Measurements from ENCODE around the gene IFNL2. TPM values are rescaled to one million over a fixed set of nuclear protein-coding genes. Genes with fewer than 3 reads are reported as not detected.
A peak's percentile ranks its signal among the peaks of the same experiment; 100 is the strongest.
"Not testable (repeated sequence)": the region's sequence is repeated elsewhere in the genome, so short reads cannot be mapped to it uniquely, and the experiment has no call there.

IFNL2 gene
- total and polyA plus RNA-seq, 8 donors: not detected

- DNase-seq: peak in 1 of 2 donors; percentile 11
These were observed 2.1 kb downstream of the IFNL2 start for GRCh38 chr19:39270036-39270871.

DNA sequence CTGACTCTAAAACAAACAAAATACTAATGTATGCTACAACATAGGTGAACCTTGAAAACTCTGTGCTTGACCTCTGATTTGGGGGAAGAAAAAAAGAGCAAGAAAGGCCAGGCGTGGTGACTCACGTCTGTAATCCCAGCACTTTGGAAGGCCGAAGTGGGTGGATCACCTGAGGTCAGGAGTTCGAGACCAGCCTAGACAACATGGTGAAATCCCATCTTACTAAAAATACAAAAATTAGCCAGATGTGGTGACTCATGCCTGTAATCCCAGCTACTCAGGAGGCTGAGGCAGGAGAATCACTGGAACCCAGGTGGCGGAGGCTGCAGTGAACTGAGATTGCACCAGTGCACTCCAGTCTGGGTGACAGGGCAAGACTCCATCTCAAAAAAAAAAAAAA lies 5.7 kb downstream of the IFNL2 start:
- WGBS, 5 donors: 78 to 91% (median 85%) methylated on average over 5 of the region's 5 CpGs
- H3K36me3 ChIP-seq; DNase-seq; H3K9me3 ChIP-seq; H3K27ac ChIP-seq; H3K4me1 ChIP-seq; H3K4me3 ChIP-seq; intact Hi-C loops (cut with DNase I; ENCODE audit: low total_unique reads): not testable (repeated sequence)
- peaks cover 0 to 45% (median 0%) of the 10 kb centered on the region in 3 donors for H3K27me3 ChIP-seq

More at GRCh38 chr19:39270036-39270871, 2.1 kb downstream of the IFNL2 start:
- Histone ChIP-seq H3K27me3 (peaks cover under 1 to 57% (median 6%) of the 10 kb centered on the region in 3 donors), H3K9me3 (no peaks in the 10 kb centered on the region), H3K36me3 (no peaks in the 10 kb centered on the region), H3K4me3 (no peak overlapping the region), H3K4me1 (peaks cover 0 to 4% (median 2%) of the 10 kb centered on the region in 4 donors), H3K27ac (no peak overlapping the region)
- intact Hi-C loops (cut with DNase I; ENCODE audit: low total_unique reads): no loop called here
- TF ChIP-seq, protein P1, sequence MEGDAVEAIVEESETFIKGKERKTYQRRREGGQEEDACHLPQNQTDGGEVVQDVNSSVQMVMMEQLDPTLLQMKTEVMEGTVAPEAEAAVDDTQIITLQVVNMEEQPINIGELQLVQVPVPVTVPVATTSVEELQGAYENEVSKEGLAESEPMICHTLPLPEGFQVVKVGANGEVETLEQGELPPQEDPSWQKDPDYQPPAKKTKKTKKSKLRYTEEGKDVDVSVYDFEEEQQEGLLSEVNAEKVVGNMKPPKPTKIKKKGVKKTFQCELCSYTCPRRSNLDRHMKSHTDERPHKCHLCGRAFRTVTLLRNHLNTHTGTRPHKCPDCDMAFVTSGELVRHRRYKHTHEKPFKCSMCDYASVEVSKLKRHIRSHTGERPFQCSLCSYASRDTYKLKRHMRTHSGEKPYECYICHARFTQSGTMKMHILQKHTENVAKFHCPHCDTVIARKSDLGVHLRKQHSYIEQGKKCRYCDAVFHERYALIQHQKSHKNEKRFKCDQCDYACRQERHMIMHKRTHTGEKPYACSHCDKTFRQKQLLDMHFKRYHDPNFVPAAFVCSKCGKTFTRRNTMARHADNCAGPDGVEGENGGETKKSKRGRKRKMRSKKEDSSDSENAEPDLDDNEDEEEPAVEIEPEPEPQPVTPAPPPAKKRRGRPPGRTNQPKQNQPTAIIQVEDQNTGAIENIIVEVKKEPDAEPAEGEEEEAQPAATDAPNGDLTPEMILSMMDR (IDR thresholded peaks at IDR 0.05): no peak
- no peak for TF ChIP-seq EP300 (IDR thresholded peaks at IDR 0.05)
- 70 to 78% (median 77%) methylated on average over 9 of the region's 9 CpGs for WGBS, 5 donors

GRCh38 chr19:39275578-39275977 lies 7.4 kb downstream of the IFNL2 start:
- H3K27ac ChIP-seq: no peak overlapping the region
- no peaks in the 10 kb centered on the region for H3K4me1 ChIP-seq
- no peaks in the 10 kb centered on the region for H3K9me3 ChIP-seq
- DNase-seq: no peak
- no peaks in the 10 kb centered on the region for H3K36me3 ChIP-seq
- 81 to 85% (median 83%) methylated on average over 5 of the region's 5 CpGs for WGBS, 5 donors
- TF ChIP-seq, protein P1 (IDR thresholded peaks at IDR 0.05): no peak
- TF ChIP-seq POLR2AphosphoS5 (IDR thresholded peaks at IDR 0.05) (no peak), POLR2A (IDR thresholded peaks at IDR 0.05) (no peak), EP300 (IDR thresholded peaks at IDR 0.05) (no peak)
- intact Hi-C loops (cut with DNase I; ENCODE audit: low total_unique reads): no loop called here
- no peak overlapping the region for H3K4me3 ChIP-seq
- peaks cover 0 to 28% (median 0%) of the 10 kb centered on the region in 3 donors for H3K27me3 ChIP-seq

- WGBS, 5 donors: 88 to 95% (median 94%) methylated on average over 5 of the region's 5 CpGs
- no peak for TF ChIP-seq POLR2AphosphoS5 (IDR thresholded peaks at IDR 0.05)
- TF ChIP-seq, protein P1 (IDR thresholded peaks at IDR 0.05): no peak
- TF ChIP-seq EP300 (IDR thresholded peaks at IDR 0.05): no peak
- no peak for TF ChIP-seq POLR2A (IDR thresholded peaks at IDR 0.05)
These were observed 8.5 kb downstream of the IFNL2 start for GRCh38 chr19:39276740-39277139.

DNA sequence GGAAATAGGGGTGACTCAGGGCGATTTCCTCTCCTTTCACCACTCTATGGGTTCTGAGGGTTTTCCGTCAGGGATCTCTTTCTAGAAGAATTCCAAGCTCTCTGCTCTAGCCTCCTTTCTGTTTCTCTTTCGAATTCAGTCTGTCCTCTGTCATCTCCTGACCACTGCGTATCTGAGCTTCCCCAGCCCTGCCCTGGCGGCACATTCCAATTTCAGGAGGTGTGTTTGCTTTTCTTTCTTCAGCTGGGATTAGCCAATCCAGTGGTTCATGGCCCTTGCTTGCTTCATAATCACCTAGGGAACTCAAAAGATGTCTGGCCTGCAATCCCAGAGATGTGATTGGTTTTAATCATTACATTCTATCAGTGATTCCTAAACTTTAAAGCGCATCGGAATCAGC lies 9.4 kb downstream of the IFNL2 start:
- intact Hi-C loops (cut with DNase I; ENCODE audit: low total_unique reads): no loop called here
- Histone ChIP-seq H3K9me3 (peaks cover 0 to 17% (median 0%) of the 10 kb centered on the region in 4 donors), H3K4me3 (no peak overlapping the region), H3K27me3 (peaks cover 0 to 18% (median 0%) of the 10 kb centered on the region in 3 donors), H3K36me3 (no peaks in the 10 kb centered on the region), H3K4me1 (no peaks in the 10 kb centered on the region), H3K27ac (no peak overlapping the region)
- peak in 1 of 2 donors; percentile 56 for DNase-seq
- TF ChIP-seq EP300 (IDR thresholded peaks at IDR 0.05): no peak
- TF ChIP-seq POLR2A (IDR thresholded peaks at IDR 0.05): no peak
- peak in 1 of 3 donors; percentile 11 for TF ChIP-seq POLR2AphosphoS5 (IDR thresholded peaks at IDR 0.05)
- 54 to 67% (median 56%) methylated on average over 7 of the region's 7 CpGs for WGBS, 5 donors

More at GRCh38 chr19:39276740-39277139, 8.5 kb downstream of the IFNL2 start:
- H3K27ac ChIP-seq: no peak overlapping the region
- peaks cover 0 to 18% (median 0%) of the 10 kb centered on the region in 3 donors for H3K27me3 ChIP-seq
- peaks cover 0 to 8% (median 0%) of the 10 kb centered on the region in 4 donors for H3K9me3 ChIP-seq
- H3K4me3 ChIP-seq: no peak overlapping the region
- H3K4me1 ChIP-seq: no peaks in the 10 kb centered on the region
- no peak for DNase-seq
- no peaks in the 10 kb centered on the region for H3K36me3 ChIP-seq
- intact Hi-C loops (cut with DNase I; ENCODE audit: low total_unique reads): no loop called here
